Measurements from ENCODE around the gene SDHAF4. TPM values are rescaled to one million over a fixed set of nuclear protein-coding genes. Genes with fewer than 3 reads are reported as not detected.

Gene SDHAF4
- total and polyA plus RNA-seq, 10 of the 15 experiments (the other 5 are each of a cell fraction or from before 2014, with no cell fraction given), result 8.4 to 20.4 (median 15.6) TPM

DNA sequence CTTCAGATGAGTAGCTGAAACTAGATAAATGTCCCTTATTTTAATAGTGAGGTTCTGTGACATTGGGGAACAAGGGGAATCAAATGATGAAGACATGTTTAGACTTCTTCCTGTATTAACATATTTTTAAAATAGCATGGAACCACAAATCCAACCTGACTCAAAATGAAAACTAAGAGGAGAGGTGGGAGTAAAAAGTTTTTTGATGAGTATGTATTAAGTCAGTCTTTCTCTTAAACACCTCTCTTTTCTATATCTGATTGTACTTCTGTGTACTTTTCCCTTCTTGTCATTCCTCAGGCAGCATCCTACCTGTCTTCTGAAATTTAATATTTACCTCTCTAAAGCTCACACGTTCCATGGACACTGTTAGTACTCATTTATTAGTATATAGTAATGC, 8.7 kb upstream of the SDHAF4 start:
- POLR2A ChIA-PET, result interaction anchor here (0.7 kb wide), 1 partner anchor 92 kb away, joined by 3 read pairs; no protein-coding TSS in a partner anchor
- in situ Hi-C loops (cut with MboI), result no loop called here
- Histone ChIP-seq H3K79me2 (ENCODE audit: control insufficient read depth, insufficient read depth, low read length) (no peaks in the 10 kb centered on the region), H3K27me3 (replicated peaks in 1 of 2; ENCODE audit: control insufficient read depth in 2 of 2, insufficient read depth in 2 of 2, low read length in 1 of 2) (no peaks in the 10 kb centered on the region), H3K4me2 (ENCODE audit: control insufficient read depth, insufficient read depth) (no peak overlapping the region), H3K9me3 (replicated peaks; ENCODE audit: control insufficient read depth, insufficient read depth, low read length) (no peaks in the 10 kb centered on the region), H3K4me1 (ENCODE audit: control insufficient read depth, insufficient read depth, low read length) (no peaks in the 10 kb centered on the region), H3K27ac (ENCODE audit: control insufficient read depth, insufficient read depth) (no peak overlapping the region), H3K36me3 (ENCODE audit: control insufficient read depth in 2 of 2, insufficient read depth in 2 of 2, low read length in 1 of 2) (no peaks in the 10 kb centered on the region), H3K9ac (ENCODE audit: control insufficient read depth, insufficient read depth, low read length) (no peak overlapping the region), H2AFZ (ENCODE audit: control insufficient read depth, low read depth, low read length) (no peak overlapping the region), H4K20me1 (ENCODE audit: control insufficient read depth, insufficient read depth) (no peaks in the 10 kb centered on the region), H3K4me3 (no peak overlapping the region)
- DNase-seq (ENCODE audit: low read depth, low spot score) (no peak), FAIRE-seq (no peak), ATAC-seq (no peak)
- BruUV-seq (replicated peaks), result no TSS peak
- RAD21 ChIA-PET (ENCODE audit: unreplicated experiment), result interaction anchor here (0.6 to 0.7 kb wide), 2 partner anchors 25 to 1332 kb away, joined by 3 to 4 read pairs; no protein-coding TSS in a partner anchor
- intact Hi-C loops (cut with micrococcal nuclease; ENCODE audit: unreplicated experiment), result no loop called here
- SMC1A ChIA-PET (ENCODE audit: uncharacterized antibody, unreplicated experiment), result interaction anchor here (1.2 to 4.1 kb wide), 4 partner anchors 8 to 124 kb away, joined by 3 to 21 read pairs (median 4); partner anchors contain the start of gene SDHAF4
- CTCF ChIA-PET, result interaction anchor here (1.0 to 2.3 kb wide), 8 partner anchors 8 to 326 kb away, joined by 3 to 13 read pairs (median 4); partner anchors contain the start of gene SDHAF4
- WGBS (ENCODE audit: insufficient coverage, insufficient replicate concordance, low lambda C conversion rate, missing lambda C conversion rate), result 88% methylated on average over 1 of the region's 1 CpG
- TF ChIP-seq POLR2AphosphoS2 (IDR thresholded peaks at IDR 0.05; ENCODE audit: low read depth, low read length) (no peak), JUNB (IDR thresholded peaks at IDR 0.05) (peak; percentile 52), TBL1XR1 (IDR thresholded peaks at IDR 0.05; ENCODE audit: low read depth, low read length) (no peak), IKZF1 (conservative IDR thresholded peaks at IDR 0.05) (no peak), EZH2 (IDR thresholded peaks at IDR 0.05; ENCODE audit: borderline replicate concordance, control insufficient read depth, low read depth, low read length) (no peak), ASH2L (IDR thresholded peaks at IDR 0.05; ENCODE audit: borderline replicate concordance, low read depth) (no peak), NFYA (IDR thresholded peaks at IDR 0.05; ENCODE audit: borderline replicate concordance, low read depth, low read length) (no peak), RUNX3 (IDR thresholded peaks at IDR 0.05; ENCODE audit: low read length) (peak; percentile 33; the same call in 1 of the 2 replicates), HCFC1 (IDR thresholded peaks at IDR 0.05; ENCODE audit: low read length) (no peak), SUZ12 (IDR thresholded peaks at IDR 0.05; ENCODE audit: unreplicated experiment) (no peak), EGR1 (IDR thresholded peaks at IDR 0.05; ENCODE audit: borderline replicate concordance in 1 of 2, low read depth in 2 of 2, low read length in 2 of 2) (no peak), KAT2A (conservative IDR thresholded peaks at IDR 0.05; ENCODE audit: control insufficient read depth, low read depth, low read length) (no peak), RFX5 (IDR thresholded peaks at IDR 0.05; ENCODE audit: low read depth, low read length) (no peak), NFIC (IDR thresholded peaks at IDR 0.05; ENCODE audit: low read depth, low read length) (peak; percentile 18; the same call in 1 of the 2 replicates), POU2F2 (IDR thresholded peaks at IDR 0.05; ENCODE audit: borderline replicate concordance, low read depth, low read length) (no peak), YBX1 (IDR thresholded peaks at IDR 0.05) (no peak), PAX8 (IDR thresholded peaks at IDR 0.05) (no peak), ZNF24 (IDR thresholded peaks at IDR 0.05) (no peak)
- TF ChIP-seq, protein P1, sequence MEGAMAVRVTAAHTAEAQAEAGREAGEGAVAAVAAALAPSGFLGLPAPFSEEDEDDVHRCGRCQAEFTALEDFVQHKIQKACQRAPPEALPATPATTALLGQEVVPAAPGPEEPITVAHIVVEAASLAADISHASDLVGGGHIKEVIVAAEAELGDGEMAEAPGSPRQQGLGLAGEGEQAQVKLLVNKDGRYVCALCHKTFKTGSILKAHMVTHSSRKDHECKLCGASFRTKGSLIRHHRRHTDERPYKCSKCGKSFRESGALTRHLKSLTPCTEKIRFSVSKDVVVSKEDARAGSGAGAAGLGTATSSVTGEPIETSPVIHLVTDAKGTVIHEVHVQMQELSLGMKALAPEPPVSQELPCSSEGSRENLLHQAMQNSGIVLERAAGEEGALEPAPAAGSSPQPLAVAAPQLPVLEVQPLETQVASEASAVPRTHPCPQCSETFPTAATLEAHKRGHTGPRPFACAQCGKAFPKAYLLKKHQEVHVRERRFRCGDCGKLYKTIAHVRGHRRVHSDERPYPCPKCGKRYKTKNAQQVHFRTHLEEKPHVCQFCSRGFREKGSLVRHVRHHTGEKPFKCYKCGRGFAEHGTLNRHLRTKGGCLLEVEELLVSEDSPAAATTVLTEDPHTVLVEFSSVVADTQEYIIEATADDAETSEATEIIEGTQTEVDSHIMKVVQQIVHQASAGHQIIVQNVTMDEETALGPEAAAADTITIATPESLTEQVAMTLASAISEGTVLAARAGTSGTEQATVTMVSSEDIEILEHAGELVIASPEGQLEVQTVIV (IDR thresholded peaks at IDR 0.05; ENCODE audit: borderline replicate concordance, partially characterized antibody), result no peak
- TF ChIP-seq, protein P2, sequence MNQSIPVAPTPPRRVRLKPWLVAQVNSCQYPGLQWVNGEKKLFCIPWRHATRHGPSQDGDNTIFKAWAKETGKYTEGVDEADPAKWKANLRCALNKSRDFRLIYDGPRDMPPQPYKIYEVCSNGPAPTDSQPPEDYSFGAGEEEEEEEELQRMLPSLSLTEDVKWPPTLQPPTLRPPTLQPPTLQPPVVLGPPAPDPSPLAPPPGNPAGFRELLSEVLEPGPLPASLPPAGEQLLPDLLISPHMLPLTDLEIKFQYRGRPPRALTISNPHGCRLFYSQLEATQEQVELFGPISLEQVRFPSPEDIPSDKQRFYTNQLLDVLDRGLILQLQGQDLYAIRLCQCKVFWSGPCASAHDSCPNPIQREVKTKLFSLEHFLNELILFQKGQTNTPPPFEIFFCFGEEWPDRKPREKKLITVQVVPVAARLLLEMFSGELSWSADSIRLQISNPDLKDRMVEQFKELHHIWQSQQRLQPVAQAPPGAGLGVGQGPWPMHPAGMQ (IDR thresholded peaks at IDR 0.05; ENCODE audit: borderline replicate concordance), result no peak
